GM12801 (cell line): ENCODE measurements around the gene KIF20A.

ENCODE experiments used
- TF ChIP-seq, protein P1 (sequence below): IDR thresholded peaks from one replicate; pipeline ENCODE4 v1.5.1; 2011; ENCODE audit warnings: control low read depth; ENCODE audit not compliant: insufficient read length; ENCODE audit errors: extremely low read depth

Gene KIF20A

GRCh38 chr5:138192826-138193225 lies 13.9 kb downstream of the KIF20A start:
- TF ChIP-seq, protein P1, sequence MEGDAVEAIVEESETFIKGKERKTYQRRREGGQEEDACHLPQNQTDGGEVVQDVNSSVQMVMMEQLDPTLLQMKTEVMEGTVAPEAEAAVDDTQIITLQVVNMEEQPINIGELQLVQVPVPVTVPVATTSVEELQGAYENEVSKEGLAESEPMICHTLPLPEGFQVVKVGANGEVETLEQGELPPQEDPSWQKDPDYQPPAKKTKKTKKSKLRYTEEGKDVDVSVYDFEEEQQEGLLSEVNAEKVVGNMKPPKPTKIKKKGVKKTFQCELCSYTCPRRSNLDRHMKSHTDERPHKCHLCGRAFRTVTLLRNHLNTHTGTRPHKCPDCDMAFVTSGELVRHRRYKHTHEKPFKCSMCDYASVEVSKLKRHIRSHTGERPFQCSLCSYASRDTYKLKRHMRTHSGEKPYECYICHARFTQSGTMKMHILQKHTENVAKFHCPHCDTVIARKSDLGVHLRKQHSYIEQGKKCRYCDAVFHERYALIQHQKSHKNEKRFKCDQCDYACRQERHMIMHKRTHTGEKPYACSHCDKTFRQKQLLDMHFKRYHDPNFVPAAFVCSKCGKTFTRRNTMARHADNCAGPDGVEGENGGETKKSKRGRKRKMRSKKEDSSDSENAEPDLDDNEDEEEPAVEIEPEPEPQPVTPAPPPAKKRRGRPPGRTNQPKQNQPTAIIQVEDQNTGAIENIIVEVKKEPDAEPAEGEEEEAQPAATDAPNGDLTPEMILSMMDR = no peak

DNA sequence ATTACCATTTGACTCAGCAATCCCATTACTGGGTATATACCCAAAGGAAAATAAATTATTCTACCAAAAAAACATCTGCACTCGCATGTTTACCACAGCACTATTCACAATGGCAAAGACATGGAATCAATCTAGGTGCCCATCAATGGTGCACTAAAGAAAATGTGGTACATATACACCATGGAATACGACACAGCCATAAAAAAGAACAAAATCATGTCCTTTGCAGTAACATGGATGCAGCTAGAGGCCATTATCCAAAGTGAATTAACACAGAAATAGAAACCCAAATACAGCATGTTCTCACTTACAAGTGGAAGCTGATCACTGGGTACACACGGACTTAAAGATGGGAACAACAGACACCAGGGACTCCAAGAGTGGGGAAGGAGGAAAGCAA lies 32.1 kb downstream of the KIF20A start:
- TF ChIP-seq, protein P1 = no peak

DNA sequence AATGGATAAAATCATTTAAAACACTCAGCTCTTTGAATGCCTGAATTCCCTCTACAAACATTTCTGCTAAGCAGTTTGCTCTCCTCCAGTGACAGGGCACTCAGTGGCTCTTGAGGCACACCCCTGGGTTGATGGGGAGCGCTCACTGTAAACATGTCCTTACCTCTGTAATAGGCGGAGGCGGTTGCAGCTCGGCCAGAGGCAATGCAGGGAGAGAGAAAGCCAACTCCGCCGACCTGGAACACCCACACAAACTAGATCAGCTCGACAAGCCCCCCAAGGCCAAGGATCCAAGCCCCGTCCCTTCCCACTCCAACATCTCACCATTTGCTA lies 33.9 kb downstream of the KIF20A start:
- TF ChIP-seq, protein P1 = no peak

- TF ChIP-seq, protein P1 = no peak
These were observed 34.5 kb downstream of the KIF20A start, which contains the start of gene CDC23 for GRCh38 chr5:138213161-138214029. Gene CDC23, minus strand, starts transcription at chr5:138213323. Its CDS starts 11 bp downstream, at chr5:138213312.

DNA sequence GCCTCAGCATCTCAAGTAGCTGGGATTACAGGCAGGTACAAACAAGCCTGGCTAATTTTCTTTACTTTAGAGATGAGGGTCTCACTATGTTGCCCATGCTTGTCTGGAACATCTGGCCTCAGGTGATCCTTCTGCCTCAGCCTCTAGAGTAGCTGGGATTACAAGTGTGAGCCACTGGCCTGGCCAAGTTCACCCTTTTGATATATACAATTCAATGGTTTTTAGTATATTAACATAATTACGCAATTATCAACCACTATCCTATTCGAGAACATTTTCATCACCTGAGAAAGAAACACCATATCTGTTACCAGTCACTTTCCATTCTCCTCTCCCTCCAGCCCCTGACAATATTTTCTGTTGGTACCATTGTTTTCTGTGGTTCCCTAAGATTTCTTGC lies 37.9 kb downstream of the KIF20A start:
- TF ChIP-seq, protein P1 = no peak

DNA sequence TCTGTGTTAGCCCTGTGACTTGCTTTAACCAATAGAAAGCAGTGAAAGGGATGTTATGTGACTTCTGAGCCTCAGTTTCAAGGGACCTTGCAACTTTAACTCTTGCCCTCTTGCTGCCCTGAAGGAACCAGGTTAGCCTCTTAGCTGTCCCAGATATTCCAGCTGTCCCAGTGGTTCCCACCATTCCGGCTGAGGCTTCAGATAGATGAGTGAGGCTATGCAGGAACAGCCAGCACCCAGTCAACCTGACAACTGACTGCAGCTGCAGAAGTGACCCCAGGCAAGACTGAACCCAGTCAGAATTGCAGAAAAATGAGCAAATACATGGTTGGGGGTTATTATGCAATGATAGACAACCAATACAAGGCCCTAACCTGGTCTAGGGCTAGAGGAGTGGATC lies 44.6 kb downstream of the KIF20A start:
- TF ChIP-seq, protein P1 = no peak

DNA sequence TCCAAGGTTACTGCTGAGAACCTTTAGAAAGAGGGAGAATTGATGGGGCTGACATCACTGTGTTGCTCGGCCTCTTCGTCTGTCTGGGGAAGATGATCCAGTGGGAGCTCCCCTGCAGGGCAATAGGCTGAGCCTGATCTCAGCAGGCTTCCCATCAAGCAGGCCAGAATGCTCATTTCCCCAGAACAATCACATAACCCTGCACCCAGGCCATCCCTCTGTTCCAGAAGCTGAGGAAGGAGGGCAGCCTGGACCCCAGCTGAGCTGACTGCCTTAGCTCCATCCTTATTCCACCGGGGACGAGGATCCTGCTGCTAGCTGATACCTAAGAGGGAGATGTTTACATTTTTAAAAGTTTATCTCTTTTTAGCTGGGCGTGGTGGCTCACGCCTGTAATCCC lies 45.8 kb downstream of the KIF20A start:
- TF ChIP-seq, protein P1 = no peak
